Measurements from ENCODE around the gene ACTR1A. TPM values are rescaled to one million over a fixed set of nuclear protein-coding genes. Genes with fewer than 3 reads are reported as not detected.

The ACTR1A gene
- total and polyA plus RNA-seq, 8 donors, result 41.5 to 277 (median 61.1) TPM

DNA sequence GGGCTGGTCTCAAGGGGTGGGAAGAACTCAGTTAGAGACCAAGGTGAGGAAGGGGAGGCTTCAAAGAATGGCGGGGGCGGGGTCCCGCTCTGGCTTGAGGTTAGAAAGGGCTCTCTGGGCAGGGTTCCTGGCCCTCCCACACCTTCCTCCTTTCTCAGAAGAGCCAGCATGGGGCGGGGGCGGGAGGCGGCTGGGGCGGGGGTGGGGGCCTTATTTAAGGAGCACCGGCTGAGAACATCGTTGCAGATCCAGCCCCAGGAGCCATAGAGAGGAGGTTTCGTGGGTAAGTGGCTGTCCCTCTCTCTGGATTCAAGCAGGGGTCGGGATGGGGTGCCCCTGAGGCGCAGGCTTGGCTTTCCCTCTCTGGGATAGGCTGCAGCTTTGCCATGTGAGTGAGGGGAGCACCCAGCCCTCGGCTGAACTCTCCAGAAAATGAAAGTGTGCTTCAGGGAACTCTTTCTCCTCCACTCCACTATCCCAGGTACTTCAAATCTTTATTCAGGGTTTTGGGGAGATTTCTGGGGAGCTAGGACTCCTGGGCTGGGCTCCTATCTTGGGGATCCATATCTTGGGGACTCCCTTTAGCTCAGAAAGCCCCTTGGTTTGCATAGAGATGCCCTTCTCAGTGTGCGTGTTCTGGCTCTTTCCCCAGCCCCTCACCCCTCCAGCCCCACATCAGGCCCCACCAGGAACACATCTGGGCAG, 66.8 kb downstream of the ACTR1A start:
- intact Hi-C loops (cut with DNase I; ENCODE audit: low total_unique reads), result no loop called here
- Histone ChIP-seq H3K27ac (peak overlapping the region in 3 of 5 donors; percentile 18 to 63 (median 61)), H3K4me3 (peak overlapping the region in 3 of 4 donors; percentile 7 to 36 (median 23)), H3K9me3 (no peaks in the 10 kb centered on the region), H3K27me3 (peaks cover 0 to 35% (median 3%) of the 10 kb centered on the region in 3 donors), H3K36me3 (no peaks in the 10 kb centered on the region), H3K4me1 (peaks cover 5 to 46% (median 24%) of the 10 kb centered on the region in 4 donors)
- 10 to 22% (median 12%) methylated on average over 5 to 14 of the region's 14 CpGs for WGBS, 5 donors
- peak in 1 of 2 donors; percentile 50 for DNase-seq
- TF ChIP-seq EP300 (IDR thresholded peaks at IDR 0.05) (no peak), POLR2AphosphoS5 (IDR thresholded peaks at IDR 0.05) (no peak), POLR2A (IDR thresholded peaks at IDR 0.05) (no peak)
- TF ChIP-seq, protein P1, sequence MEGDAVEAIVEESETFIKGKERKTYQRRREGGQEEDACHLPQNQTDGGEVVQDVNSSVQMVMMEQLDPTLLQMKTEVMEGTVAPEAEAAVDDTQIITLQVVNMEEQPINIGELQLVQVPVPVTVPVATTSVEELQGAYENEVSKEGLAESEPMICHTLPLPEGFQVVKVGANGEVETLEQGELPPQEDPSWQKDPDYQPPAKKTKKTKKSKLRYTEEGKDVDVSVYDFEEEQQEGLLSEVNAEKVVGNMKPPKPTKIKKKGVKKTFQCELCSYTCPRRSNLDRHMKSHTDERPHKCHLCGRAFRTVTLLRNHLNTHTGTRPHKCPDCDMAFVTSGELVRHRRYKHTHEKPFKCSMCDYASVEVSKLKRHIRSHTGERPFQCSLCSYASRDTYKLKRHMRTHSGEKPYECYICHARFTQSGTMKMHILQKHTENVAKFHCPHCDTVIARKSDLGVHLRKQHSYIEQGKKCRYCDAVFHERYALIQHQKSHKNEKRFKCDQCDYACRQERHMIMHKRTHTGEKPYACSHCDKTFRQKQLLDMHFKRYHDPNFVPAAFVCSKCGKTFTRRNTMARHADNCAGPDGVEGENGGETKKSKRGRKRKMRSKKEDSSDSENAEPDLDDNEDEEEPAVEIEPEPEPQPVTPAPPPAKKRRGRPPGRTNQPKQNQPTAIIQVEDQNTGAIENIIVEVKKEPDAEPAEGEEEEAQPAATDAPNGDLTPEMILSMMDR (IDR thresholded peaks at IDR 0.05), result no peak

DNA sequence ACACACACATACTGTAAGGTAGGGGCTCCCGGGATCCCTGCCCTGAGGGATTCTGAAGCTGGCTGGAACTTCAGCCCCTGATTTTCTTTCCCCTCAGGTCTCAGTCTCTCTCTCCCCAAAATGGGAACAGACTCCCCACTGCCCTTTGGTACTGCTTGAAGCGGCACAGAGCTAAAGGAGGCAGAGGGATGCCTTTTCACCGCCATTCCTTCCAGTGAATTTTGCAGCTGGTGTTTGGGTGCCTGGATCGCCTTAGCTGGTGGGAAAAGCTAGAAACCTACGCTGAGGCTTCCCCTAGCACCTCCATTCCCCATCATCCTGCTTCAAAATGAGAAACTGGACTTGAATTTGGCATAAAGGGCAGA, 67.4 kb downstream of the ACTR1A start:
- H3K9me3 ChIP-seq, result no peaks in the 10 kb centered on the region
- no peak for DNase-seq
- H3K4me3 ChIP-seq, result peak overlapping the region in 2 of 4 donors; percentile 7 to 36
- TF ChIP-seq EP300 (IDR thresholded peaks at IDR 0.05), result no peak
- no peak for TF ChIP-seq POLR2AphosphoS5 (IDR thresholded peaks at IDR 0.05)
- no peak for TF ChIP-seq POLR2A (IDR thresholded peaks at IDR 0.05)
- TF ChIP-seq, protein P1 (IDR thresholded peaks at IDR 0.05), result no peak
- peaks cover 5 to 47% (median 24%) of the 10 kb centered on the region in 4 donors for H3K4me1 ChIP-seq
- peak overlapping the region in 3 of 5 donors; percentile 18 to 63 (median 61) for H3K27ac ChIP-seq
- intact Hi-C loops (cut with DNase I; ENCODE audit: low total_unique reads), result no loop called here
- peaks cover 0 to 35% (median 3%) of the 10 kb centered on the region in 3 donors for H3K27me3 ChIP-seq
- no peaks in the 10 kb centered on the region for H3K36me3 ChIP-seq
- WGBS, 5 donors, result 49 to 60% (median 59%) methylated on average over 5 of the region's 5 CpGs

DNA sequence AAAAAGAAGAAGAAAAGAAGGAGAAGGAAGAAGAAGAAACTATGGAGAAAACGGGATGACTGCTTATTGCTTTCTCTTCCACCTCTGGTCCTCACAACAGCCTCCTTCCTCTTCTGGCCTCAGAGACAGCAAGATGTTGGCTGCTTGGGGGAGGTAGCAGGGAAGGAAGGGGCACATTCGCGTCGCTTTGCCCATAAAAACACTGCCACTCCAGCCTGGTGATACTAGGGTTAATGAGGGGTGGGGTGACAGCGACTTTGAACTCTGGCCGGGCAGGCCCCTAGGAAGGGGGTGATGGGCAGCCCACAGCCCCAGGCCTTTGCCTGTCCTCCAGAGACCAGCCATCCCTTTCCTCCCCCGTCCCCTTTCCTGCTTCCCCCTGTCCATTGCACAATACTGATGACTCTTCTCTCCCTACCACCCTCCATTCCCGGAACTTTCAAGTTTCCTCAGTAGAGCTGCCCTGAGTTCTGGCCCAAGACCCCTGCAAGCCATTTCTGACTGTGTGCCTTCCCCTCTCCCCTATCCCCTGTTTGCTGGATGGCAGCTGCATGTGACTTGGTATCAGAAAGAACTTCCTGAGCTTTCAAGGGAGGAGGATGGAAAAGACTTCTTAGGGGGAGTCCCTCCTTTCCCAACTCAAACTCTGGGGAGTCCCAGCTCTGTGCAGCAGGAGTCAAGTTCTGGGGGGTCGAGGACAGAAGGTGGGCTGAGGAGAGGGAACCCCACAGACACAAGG, 67.9 kb downstream of the ACTR1A start:
- H3K4me1 ChIP-seq, result peaks cover 5 to 47% (median 24%) of the 10 kb centered on the region in 4 donors
- H3K27me3 ChIP-seq, result peaks cover 0 to 35% (median 3%) of the 10 kb centered on the region in 3 donors
- peak in 1 of 2 donors; percentile 55 for DNase-seq
- no peaks in the 10 kb centered on the region for H3K9me3 ChIP-seq
- intact Hi-C loops (cut with DNase I; ENCODE audit: low total_unique reads), result no loop called here
- TF ChIP-seq EP300 (IDR thresholded peaks at IDR 0.05) (no peak), POLR2AphosphoS5 (IDR thresholded peaks at IDR 0.05) (no peak), POLR2A (IDR thresholded peaks at IDR 0.05) (no peak)
- TF ChIP-seq, protein P1 (IDR thresholded peaks at IDR 0.05), result no peak
- no peak overlapping the region for H3K4me3 ChIP-seq
- H3K36me3 ChIP-seq, result no peaks in the 10 kb centered on the region
- whole genome bisulfite sequencing, 5 donors, result 37 to 45% (median 40%) methylated on average over 9 of the region's 9 CpGs
- peak overlapping the region in 3 of 5 donors; percentile 18 to 63 (median 61) for H3K27ac ChIP-seq

DNA sequence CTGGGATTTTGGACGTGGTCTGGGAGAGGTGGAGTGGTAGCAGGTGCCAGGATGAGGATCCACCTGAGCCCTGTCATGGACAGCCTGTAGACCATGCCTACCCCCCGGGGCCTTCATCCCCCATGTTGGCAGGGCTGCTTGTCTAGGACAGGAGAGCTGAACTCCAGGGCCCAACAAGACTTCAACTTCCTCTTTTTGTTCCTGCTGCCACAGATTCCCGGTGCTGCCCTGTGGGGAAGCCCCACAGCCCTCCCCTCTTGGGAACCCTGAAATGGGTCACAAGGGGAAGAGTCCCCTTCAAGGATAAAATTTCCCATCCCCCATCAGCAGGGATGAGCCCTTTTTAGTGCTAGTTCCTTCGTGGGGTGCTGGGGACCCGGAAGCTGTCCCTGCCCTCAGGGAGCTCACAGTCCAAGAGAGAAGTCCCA, 68.9 kb downstream of the ACTR1A start:
- H3K4me3 ChIP-seq, result no peak overlapping the region
- H3K27ac ChIP-seq, result peak overlapping the region in 1 of 5 donors; percentile 63
- peaks cover 5 to 47% (median 24%) of the 10 kb centered on the region in 4 donors for H3K4me1 ChIP-seq
- no peaks in the 10 kb centered on the region for H3K9me3 ChIP-seq
- H3K27me3 ChIP-seq, result peaks cover 0 to 35% (median 3%) of the 10 kb centered on the region in 3 donors
- TF ChIP-seq EP300 (IDR thresholded peaks at IDR 0.05), result no peak
- no peak for TF ChIP-seq POLR2AphosphoS5 (IDR thresholded peaks at IDR 0.05)
- TF ChIP-seq, protein P1 (IDR thresholded peaks at IDR 0.05), result no peak
- TF ChIP-seq POLR2A (IDR thresholded peaks at IDR 0.05), result no peak
- WGBS, 5 donors, result 51 to 66% (median 61%) methylated on average over 5 of the region's 5 CpGs
- H3K36me3 ChIP-seq, result no peaks in the 10 kb centered on the region
- intact Hi-C loops (cut with DNase I; ENCODE audit: low total_unique reads), result no loop called here
- no peak for DNase-seq
